MM.1S (cell line): ENCODE results near the gene C8A.

Source experiments
- DNase-seq: peaks from one replicate; pipeline ENCODE4 v3.0.0-alpha.2; 2015
- H2AFZ ChIP-seq: fragments of 300-600 bp; sonication (generic); 2 replicates; pipeline ENCODE4 v1.6.0; 2016; ENCODE audit warnings: antibody characterized with exemption, low read length
- H3F3A ChIP-seq: fragments of 300-600 bp; sonication (generic); 2 replicates; pipeline ENCODE4 v1.6.1; 2016; ENCODE audit warnings: mild to moderate bottlenecking, antibody characterized with exemption, low read length, moderate library complexity, mixed read lengths; ENCODE audit not compliant: insufficient read depth
- H3K27ac ChIP-seq: fragments of 300-600 bp; sonication (generic); 2 replicates; pipeline ENCODE4 v1.5.1; 2016; ENCODE audit warnings: mild to moderate bottlenecking, low read length
- H3K27me3 ChIP-seq: fragments of 300-600 bp; sonication (generic); replicated peaks from 2 replicates; pipeline ENCODE4 v1.6.0; 2016; ENCODE audit warnings: low read length; ENCODE audit not compliant: insufficient read depth
- H3K36me3 ChIP-seq: fragments of 300-600 bp; sonication (generic); replicated peaks from 2 replicates; pipeline ENCODE4 v1.6.1; 2016; ENCODE audit warnings: mild to moderate bottlenecking, low read length, mixed read lengths; ENCODE audit not compliant: insufficient read depth
- H3K4me1 ChIP-seq: fragments of 300-600 bp; sonication (generic); 2 replicates; pipeline ENCODE4 v1.6.1; 2016; ENCODE audit warnings: low read length, mixed read lengths
- H3K4me2 ChIP-seq: fragments of 300-600 bp; sonication (generic); 2 replicates; pipeline ENCODE4 v1.6.0; 2016; ENCODE audit warnings: low read depth, low read length
- H3K4me3 ChIP-seq: fragments of 300-600 bp; sonication (generic); 2 replicates; pipeline ENCODE4 v1.5.1; 2016; ENCODE audit warnings: low read length, mixed read lengths
- H3K79me2 ChIP-seq: fragments of 300-600 bp; sonication (generic); 2 replicates; pipeline ENCODE4 v1.6.1; 2016; ENCODE audit warnings: mixed run types, low read length, mixed read lengths
- H3K9ac ChIP-seq: fragments of 300-600 bp; sonication (generic); 2 replicates; pipeline ENCODE4 v1.6.1; 2016; ENCODE audit warnings: low read length, mixed read lengths
- H3K9me2 ChIP-seq: fragments of 300-600 bp; sonication (generic); replicated peaks from 2 replicates; pipeline ENCODE4 v1.6.1; 2016; ENCODE audit warnings: mild to moderate bottlenecking, low read length, mixed read lengths; ENCODE audit not compliant: insufficient read depth
- H3K9me3 ChIP-seq: fragments of 300-600 bp; sonication (generic); replicated peaks from 2 replicates; pipeline ENCODE4 v1.6.1; 2016; ENCODE audit warnings: mild to moderate bottlenecking, low read length, mixed read lengths; ENCODE audit not compliant: insufficient read depth
- H4K20me1 ChIP-seq: fragments of 300-600 bp; sonication (generic); 2 replicates; pipeline ENCODE4 v1.6.1; 2016; ENCODE audit warnings: mild to moderate bottlenecking, low read length, moderate library complexity, mixed read lengths; ENCODE audit not compliant: insufficient read depth
- EZH2 ChIP-seq: fragments of 300-600 bp; sonication (generic); optimal IDR thresholded peaks from 2 replicates; pipeline ENCODE3; 2017; ENCODE audit warnings: low read depth, mild to moderate bottlenecking, antibody characterized with exemption, low read length, mixed read lengths
- EZH2phosphoT487 ChIP-seq: fragments of 300-600 bp; sonication (generic); IDR thresholded peaks from 2 replicates; pipeline ENCODE4 v1.6.1; 2018; ENCODE audit warnings: antibody characterized with exemption, low read length
- TF ChIP-seq, protein P1 (sequence below): fragments of 300-600 bp; sonication (generic); IDR thresholded peaks from 2 replicates; pipeline ENCODE4 v1.5.1; 2016; ENCODE audit warnings: antibody characterized with exemption, low read length, mixed read lengths

The C8A gene

DNA sequence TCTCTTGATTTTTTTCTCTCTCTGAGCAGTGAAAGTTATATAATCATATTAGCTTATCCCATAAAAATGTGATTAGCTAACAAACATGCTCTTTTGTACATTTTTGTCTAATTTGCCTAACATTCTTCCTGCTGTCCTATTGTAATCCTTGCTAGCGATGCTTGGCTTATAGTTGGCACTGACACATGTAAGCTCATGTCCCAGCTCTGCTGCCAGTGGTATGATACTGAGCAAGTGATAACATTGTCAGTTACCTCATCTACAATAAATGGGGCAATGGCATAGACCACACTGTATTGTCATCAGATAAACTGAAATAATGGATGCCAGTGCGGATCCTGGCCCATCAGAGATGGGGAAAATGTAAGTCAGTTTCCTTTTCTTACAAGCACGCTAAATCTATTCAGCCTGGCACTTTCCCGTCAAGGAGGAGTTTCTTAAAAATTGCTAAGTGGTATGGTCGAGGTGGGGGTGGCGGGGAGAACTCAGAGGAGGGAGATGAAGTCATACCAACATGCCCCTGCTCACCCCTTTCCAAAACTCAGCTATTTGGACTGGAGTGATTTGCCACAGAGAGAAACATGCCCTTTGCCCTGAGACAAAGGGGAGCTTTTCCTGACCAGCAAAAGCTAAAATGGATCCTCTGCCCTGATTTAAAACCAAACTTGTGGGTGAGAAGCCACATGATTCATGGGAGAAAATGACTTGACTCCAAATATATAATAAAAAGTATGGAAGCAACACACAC, 36.7 kb upstream of the C8A start:
- Histone ChIP-seq H3K79me2 (no peaks in the 10 kb centered on the region), H3K4me2 (no peak overlapping the region), H3K36me3 (no peaks in the 10 kb centered on the region), H3K9me2 (no peaks in the 10 kb centered on the region), H3K9me3 (no peaks in the 10 kb centered on the region), H3K27ac (no peak overlapping the region), H2AFZ (no peak overlapping the region), H4K20me1 (no peaks in the 10 kb centered on the region), H3K4me1 (no peaks in the 10 kb centered on the region), H3K27me3 (no peaks in the 10 kb centered on the region), H3K9ac (no peak overlapping the region), H3K4me3 (no peak overlapping the region), H3F3A (no peaks in the 10 kb centered on the region)
- TF ChIP-seq EZH2phosphoT487 (no peak), EZH2 (no peak)
- TF ChIP-seq, protein P1, sequence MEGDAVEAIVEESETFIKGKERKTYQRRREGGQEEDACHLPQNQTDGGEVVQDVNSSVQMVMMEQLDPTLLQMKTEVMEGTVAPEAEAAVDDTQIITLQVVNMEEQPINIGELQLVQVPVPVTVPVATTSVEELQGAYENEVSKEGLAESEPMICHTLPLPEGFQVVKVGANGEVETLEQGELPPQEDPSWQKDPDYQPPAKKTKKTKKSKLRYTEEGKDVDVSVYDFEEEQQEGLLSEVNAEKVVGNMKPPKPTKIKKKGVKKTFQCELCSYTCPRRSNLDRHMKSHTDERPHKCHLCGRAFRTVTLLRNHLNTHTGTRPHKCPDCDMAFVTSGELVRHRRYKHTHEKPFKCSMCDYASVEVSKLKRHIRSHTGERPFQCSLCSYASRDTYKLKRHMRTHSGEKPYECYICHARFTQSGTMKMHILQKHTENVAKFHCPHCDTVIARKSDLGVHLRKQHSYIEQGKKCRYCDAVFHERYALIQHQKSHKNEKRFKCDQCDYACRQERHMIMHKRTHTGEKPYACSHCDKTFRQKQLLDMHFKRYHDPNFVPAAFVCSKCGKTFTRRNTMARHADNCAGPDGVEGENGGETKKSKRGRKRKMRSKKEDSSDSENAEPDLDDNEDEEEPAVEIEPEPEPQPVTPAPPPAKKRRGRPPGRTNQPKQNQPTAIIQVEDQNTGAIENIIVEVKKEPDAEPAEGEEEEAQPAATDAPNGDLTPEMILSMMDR, result no peak
- DNase-seq, result no peak

DNA sequence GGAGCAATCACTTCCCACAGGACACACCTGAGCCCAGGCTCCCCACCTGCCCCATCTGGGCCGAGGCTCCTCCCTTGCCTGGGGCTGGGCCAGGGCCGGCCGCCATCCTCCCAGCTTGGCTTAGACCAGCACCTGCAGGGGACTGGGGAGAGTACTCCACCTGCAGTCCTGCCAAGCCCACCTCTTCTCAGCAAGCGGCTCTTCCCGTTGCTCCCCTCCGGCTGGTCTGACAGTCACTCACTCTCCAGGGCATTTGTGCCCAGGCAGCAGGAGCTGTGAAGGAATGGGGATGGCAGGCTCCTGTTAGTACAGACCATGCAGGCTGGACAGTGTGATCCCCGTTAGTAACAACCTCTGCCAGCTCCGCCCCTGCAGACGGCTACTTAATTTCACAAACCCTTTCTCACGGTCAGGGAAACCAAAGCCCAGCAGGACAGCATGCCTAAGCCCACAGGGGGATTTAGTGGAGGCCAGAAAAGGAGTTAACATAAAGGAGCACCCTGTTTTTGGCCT, 35.2 kb upstream of the C8A start, which contains the start of gene FYB2:
Gene FYB2 (minus strand): TSS at position 18 of the 513 bp plus-strand sequence. CDS start 114 bp downstream, outside the sequence.
- Histone ChIP-seq H3K9ac (no peak within 1 kb of the TSS), H3K27me3 (no peaks in the 10 kb centered on the region), H3K4me1 (no peaks in the 10 kb centered on the region), H3K9me3 (no peaks in the 10 kb centered on the region), H3K27ac (no peak within 1 kb of the TSS), H3K4me3 (no peak within 1 kb of the TSS), H2AFZ (no peak within 1 kb of the TSS), H3K36me3 (no peaks in the 10 kb centered on the region), H3K9me2 (no peaks in the 10 kb centered on the region), H4K20me1 (no peaks in the 10 kb centered on the region), H3K4me2 (no peak within 1 kb of the TSS), H3F3A (no peaks in the 10 kb centered on the region), H3K79me2 (no peaks in the 10 kb centered on the region)
- DNase-seq, result no peak
- TF ChIP-seq EZH2phosphoT487 (no peak), EZH2 (no peak)
- TF ChIP-seq, protein P1, result no peak

DNA sequence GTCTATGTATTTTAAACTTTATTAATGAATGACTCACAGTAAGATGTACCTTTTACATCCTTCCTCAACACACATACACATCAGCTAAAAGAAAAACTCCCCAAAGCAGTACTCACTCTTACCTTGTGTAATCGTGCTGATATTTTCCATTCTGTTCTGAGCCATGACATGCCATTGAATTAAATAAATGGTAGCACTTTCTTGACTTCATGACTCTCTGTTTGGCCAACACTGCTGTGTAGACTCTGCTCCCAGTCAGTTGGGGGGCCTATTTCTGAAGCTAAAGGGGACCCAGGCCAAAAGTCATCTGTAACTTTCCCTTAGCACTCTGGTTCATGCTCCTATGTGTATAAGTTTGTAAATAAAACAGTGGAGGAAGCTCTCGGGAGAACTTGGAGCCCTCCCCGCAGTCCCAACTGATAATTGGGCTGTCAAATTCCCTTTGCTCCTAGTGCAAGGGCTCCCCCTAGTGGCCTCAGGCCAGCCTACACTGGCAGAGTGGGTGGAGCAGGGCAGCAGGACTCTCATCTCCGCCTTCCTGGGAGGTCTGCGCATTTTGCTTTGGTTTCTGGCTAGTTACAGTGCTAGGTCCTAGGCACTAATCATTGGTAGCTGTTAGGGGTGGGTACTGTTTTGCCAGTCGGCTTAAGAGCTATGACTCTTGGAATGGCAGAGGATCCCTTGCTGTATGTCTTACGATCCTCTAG, 33.7 kb upstream of the C8A start:
- H3K36me3 ChIP-seq, result no peaks in the 10 kb centered on the region
- H3K4me1 ChIP-seq, result no peaks in the 10 kb centered on the region
- TF ChIP-seq, protein P1, result peak; percentile 98
- no peak for TF ChIP-seq EZH2phosphoT487
- no peaks in the 10 kb centered on the region for H3K27me3 ChIP-seq
- H3K9me3 ChIP-seq, result no peaks in the 10 kb centered on the region
- H3K4me3 ChIP-seq, result no peak overlapping the region
- no peaks in the 10 kb centered on the region for H3K79me2 ChIP-seq
- H3F3A ChIP-seq, result no peaks in the 10 kb centered on the region
- no peak overlapping the region for H3K4me2 ChIP-seq
- no peak overlapping the region for H3K9ac ChIP-seq
- H3K27ac ChIP-seq, result no peak overlapping the region
- peak; percentile 62 for DNase-seq
- no peak overlapping the region for H2AFZ ChIP-seq
- H3K9me2 ChIP-seq, result no peaks in the 10 kb centered on the region
- H4K20me1 ChIP-seq, result no peaks in the 10 kb centered on the region
